ENCODE measurements around the gene GLRA1. TPM values are rescaled to one million over a fixed set of nuclear protein-coding genes. Genes with fewer than 3 reads are reported as not detected.
"Not testable (repeated sequence)": the region's sequence is repeated elsewhere in the genome, so short reads cannot be mapped to it uniquely, and the experiment has no call there.

GLRA1 gene
- total RNA-seq, 1 donor, result not detected

DNA sequence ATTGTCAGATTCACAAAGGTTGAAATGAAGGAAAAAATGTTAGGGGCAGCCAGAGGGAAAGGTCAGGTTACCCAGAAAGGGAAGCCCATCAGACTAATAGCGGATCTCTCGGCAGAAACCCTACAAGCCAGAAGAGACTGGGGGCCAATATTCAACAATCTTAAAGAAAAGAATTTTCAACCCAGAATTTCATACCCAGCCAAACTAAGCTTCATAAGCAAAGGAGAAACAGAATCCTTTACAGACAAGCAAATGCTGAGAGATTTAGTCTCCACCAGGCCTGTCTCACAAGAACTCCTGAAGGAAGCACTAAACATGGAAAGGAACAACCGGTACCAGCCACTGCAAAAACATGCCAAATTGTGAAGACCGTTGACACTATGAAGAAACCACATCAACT, 91.8 kb downstream of the GLRA1 start:
- H3K4me1 ChIP-seq (ENCODE audit: insufficient read depth, low read length); H3K4me3 ChIP-seq (ENCODE audit: low read length); H3K27me3 ChIP-seq (ENCODE audit: insufficient read depth, low read length): not testable (repeated sequence)
- peaks cover 14% of the 10 kb centered on the region for H3K9me3 ChIP-seq (ENCODE audit: low read depth, low read length)

DNA sequence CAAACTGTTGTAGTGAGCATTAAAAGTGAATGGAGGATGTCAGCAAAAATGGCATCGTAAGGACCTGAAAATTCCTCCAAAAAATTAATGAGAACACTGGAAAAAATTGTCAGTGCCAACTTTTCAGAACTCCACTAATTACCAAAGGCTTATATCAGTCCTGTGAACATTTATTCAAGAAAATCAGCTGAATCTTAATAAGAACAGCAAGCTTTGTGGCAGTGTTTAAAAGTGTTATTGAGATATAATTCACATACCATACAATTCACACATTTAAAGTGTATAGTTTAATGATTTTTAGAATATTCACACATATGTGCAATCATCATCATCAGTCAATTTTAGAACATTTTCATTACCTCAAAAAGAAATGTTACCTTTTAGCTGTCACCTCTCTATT, 95.3 kb downstream of the GLRA1 start:
- Histone ChIP-seq H3K9me3 (ENCODE audit: low read depth, low read length) (peaks cover 6% of the 10 kb centered on the region), H3K4me3 (ENCODE audit: low read length) (no peak overlapping the region), H3K27me3 (ENCODE audit: insufficient read depth, low read length) (no peaks in the 10 kb centered on the region)

DNA sequence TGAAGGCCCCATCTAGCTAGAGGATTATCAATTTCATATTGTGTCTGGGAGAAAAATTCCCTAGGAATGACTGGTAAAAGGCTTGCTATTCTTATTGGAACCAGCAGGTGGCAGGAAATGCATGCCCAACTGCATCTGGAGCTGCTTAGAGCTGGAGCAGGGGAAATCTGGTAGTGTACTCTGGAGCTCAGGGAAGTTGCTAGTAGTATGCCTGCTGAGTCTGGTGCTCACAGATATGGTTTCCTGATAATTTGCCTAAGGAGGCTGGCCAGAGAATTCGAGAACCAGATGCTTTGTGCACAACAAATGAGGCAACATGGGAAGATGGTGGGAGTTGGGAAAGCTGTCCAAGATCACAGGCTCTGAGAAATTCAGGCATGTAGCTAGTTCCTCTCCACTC, 99.2 kb downstream of the GLRA1 start:
- Histone ChIP-seq H3K4me1 (ENCODE audit: insufficient read depth, low read length) (no peaks in the 10 kb centered on the region), H3K27me3 (ENCODE audit: insufficient read depth, low read length) (no peaks in the 10 kb centered on the region), H3K9me3 (ENCODE audit: low read depth, low read length) (no peaks in the 10 kb centered on the region), H3K4me3 (ENCODE audit: low read length) (no peak overlapping the region)

More for the DNA sequence above, 95.3 kb downstream of the GLRA1 start:
- no peaks in the 10 kb centered on the region for H3K4me1 ChIP-seq (ENCODE audit: insufficient read depth, low read length)

GRCh38 chr5:151822141-151822540, 102.5 kb downstream of the GLRA1 start:
- Histone ChIP-seq H3K4me3 (ENCODE audit: low read length) (no peak overlapping the region), H3K4me1 (ENCODE audit: insufficient read depth, low read length) (no peaks in the 10 kb centered on the region), H3K27me3 (ENCODE audit: insufficient read depth, low read length) (no peaks in the 10 kb centered on the region), H3K9me3 (ENCODE audit: low read depth, low read length) (no peaks in the 10 kb centered on the region)

DNA sequence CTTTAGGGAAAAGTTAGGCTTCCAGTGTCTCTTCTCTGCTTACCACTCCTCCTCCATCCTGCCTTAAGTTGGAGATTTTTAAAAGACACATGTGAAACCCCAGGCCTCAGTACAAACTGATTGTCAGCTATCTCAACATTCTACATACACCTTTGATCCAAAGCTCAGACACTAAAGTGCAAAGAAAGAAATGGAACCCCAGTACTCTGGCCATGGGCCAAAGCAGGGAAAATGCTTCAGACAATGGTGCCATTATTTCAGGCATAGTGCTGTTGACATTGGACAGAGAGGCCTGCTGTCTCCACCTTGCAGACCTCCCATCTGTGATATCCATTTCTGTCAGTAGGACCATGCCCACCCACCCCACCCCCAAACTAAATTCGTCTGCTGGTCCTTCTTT, 103.7 kb downstream of the GLRA1 start:
- Histone ChIP-seq H3K9me3 (ENCODE audit: low read depth, low read length) (no peaks in the 10 kb centered on the region), H3K27me3 (ENCODE audit: insufficient read depth, low read length) (no peaks in the 10 kb centered on the region), H3K4me3 (ENCODE audit: low read length) (no peak overlapping the region), H3K4me1 (ENCODE audit: insufficient read depth, low read length) (no peaks in the 10 kb centered on the region)

GRCh38 chr5:151820271-151820670, 104.4 kb downstream of the GLRA1 start:
- Histone ChIP-seq H3K9me3 (ENCODE audit: low read depth, low read length) (no peaks in the 10 kb centered on the region), H3K4me3 (ENCODE audit: low read length) (no peak overlapping the region), H3K4me1 (ENCODE audit: insufficient read depth, low read length) (no peaks in the 10 kb centered on the region), H3K27me3 (ENCODE audit: insufficient read depth, low read length) (no peaks in the 10 kb centered on the region)

GRCh38 chr5:151819830-151820229, 104.8 kb downstream of the GLRA1 start:
- Histone ChIP-seq H3K4me1 (ENCODE audit: insufficient read depth, low read length) (no peaks in the 10 kb centered on the region), H3K4me3 (ENCODE audit: low read length) (no peak overlapping the region), H3K9me3 (ENCODE audit: low read depth, low read length) (no peaks in the 10 kb centered on the region), H3K27me3 (ENCODE audit: insufficient read depth, low read length) (no peaks in the 10 kb centered on the region)

DNA sequence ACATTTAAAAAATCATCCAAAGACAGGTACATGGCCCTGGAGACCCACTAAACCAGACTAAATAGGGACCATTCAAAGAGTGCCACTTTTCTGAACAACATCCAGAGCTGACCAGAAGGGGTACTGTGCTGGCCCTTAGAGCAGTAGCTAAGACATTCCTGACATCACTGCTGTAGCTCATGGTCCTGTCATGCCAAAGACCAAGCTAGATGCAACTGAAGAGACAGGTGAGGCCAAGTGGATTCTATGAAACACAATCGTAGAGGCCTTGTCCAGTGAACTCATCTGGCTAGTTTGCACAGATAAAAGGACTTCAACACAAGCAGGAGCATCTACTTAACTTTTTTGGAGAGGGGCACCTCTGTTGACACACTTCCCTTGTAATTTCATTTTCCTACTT, 109.6 kb downstream of the GLRA1 start:
- Histone ChIP-seq H3K4me1 (ENCODE audit: insufficient read depth, low read length) (no peaks in the 10 kb centered on the region), H3K9me3 (ENCODE audit: low read depth, low read length) (no peaks in the 10 kb centered on the region), H3K4me3 (ENCODE audit: low read length) (no peak overlapping the region), H3K27me3 (ENCODE audit: insufficient read depth, low read length) (no peaks in the 10 kb centered on the region)

DNA sequence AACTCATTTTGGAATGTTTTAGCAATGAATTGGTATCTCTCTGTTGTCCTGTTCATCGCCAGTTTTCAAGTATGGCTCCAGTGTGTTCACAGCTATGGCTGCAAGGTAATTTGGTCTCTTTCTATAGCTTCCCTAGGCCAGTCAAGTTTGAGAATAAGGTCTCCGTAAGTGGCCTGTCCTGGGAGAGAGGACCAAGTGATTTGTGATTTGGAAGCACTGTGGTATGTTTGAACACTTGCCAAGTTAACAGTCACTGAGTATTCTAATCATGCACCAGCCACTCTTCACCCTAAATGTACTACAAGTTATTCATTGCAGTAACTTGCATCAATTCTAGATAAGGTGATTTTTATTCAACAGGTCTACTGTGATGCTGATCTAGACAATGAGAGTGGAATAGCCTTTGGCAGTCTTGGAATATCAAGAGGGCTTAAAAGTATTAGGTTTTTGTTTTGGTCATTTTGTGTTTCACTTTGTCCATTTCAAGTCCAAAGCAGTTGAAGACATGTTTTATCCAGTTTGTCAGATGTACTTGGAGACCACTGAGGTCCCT, 111.8 kb downstream of the GLRA1 start:
- Histone ChIP-seq H3K9me3 (ENCODE audit: low read depth, low read length) (no peaks in the 10 kb centered on the region), H3K4me3 (ENCODE audit: low read length) (no peak overlapping the region), H3K4me1 (ENCODE audit: insufficient read depth, low read length) (no peaks in the 10 kb centered on the region), H3K27me3 (ENCODE audit: insufficient read depth, low read length) (no peaks in the 10 kb centered on the region)

DNA sequence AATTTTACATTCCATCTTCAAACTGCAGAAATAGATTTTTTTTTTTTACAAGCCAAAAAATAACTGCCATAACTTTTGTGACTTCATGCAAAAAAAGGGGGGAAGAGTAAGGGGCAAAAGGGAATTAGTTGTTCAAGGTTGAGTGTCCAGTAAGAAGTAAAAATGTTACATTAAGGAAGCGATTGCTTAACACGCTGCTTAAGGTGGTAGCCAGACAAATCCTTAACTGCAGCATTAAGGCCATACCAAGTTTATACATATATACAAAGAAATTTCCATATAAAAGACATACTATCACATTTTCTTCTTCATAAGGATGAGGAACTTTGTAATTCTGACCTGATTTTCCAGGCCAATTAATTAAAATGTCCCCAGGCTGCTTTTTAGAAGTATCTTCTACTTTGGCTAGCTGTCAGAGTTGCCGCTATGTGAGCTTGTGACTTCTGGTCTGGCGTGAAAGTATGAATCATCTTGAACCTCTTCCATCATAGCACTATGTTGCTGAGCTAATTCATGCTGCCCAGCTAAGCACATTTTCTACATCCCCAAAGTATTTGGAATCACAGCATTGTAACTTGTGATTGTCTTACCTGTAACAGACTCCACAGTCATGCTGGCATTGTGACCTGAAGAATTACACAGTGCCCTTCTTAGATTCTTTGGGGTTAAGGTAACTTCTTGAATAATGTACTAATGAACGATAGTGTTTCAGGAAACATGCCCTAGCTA, 112.9 kb downstream of the GLRA1 start:
- Histone ChIP-seq H3K27me3 (ENCODE audit: insufficient read depth, low read length) (no peaks in the 10 kb centered on the region), H3K4me3 (ENCODE audit: low read length) (no peak overlapping the region), H3K4me1 (ENCODE audit: insufficient read depth, low read length) (no peaks in the 10 kb centered on the region), H3K9me3 (ENCODE audit: low read depth, low read length) (no peaks in the 10 kb centered on the region)

DNA sequence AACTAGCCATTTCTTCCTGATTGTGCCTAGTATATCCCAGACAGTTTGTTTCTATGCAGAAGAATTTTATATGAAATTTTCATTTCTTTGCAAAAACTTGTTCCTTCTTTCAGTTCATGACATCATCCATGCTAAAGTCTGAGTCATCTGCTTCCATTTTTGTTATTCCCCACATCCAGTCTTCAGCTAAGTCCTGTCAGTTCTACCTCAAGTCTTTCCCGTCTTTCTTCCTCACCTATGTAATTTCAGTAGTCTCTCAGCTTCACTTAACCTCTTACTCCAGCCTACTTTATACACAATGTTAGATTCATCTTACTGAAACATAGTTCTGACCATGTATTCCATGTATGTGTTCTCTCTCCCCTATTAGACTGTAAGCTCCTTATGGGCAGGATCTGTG, 113.8 kb downstream of the GLRA1 start:
- H3K4me1 ChIP-seq (ENCODE audit: insufficient read depth, low read length), result no peaks in the 10 kb centered on the region
- H3K4me3 ChIP-seq (ENCODE audit: low read length), result no peak overlapping the region
- no peaks in the 10 kb centered on the region for H3K9me3 ChIP-seq (ENCODE audit: low read depth, low read length)
- no peaks in the 10 kb centered on the region for H3K27me3 ChIP-seq (ENCODE audit: insufficient read depth, low read length)

- H3K4me3 ChIP-seq (ENCODE audit: low read length), result no peak overlapping the region
- H3K27me3 ChIP-seq (ENCODE audit: insufficient read depth, low read length), result no peaks in the 10 kb centered on the region
- no peaks in the 10 kb centered on the region for H3K4me1 ChIP-seq (ENCODE audit: insufficient read depth, low read length)
- H3K9me3 ChIP-seq (ENCODE audit: low read depth, low read length), result no peaks in the 10 kb centered on the region
These were observed 114.2 kb downstream of the GLRA1 start for GRCh38 chr5:151810449-151810848.

- no peaks in the 10 kb centered on the region for H3K9me3 ChIP-seq (ENCODE audit: low read depth, low read length)
- H3K4me3 ChIP-seq (ENCODE audit: low read length), result no peak overlapping the region
- H3K27me3 ChIP-seq (ENCODE audit: insufficient read depth, low read length), result no peaks in the 10 kb centered on the region
- no peaks in the 10 kb centered on the region for H3K4me1 ChIP-seq (ENCODE audit: insufficient read depth, low read length)
These were observed 116.0 kb downstream of the GLRA1 start for GRCh38 chr5:151808451-151809169.

DNA sequence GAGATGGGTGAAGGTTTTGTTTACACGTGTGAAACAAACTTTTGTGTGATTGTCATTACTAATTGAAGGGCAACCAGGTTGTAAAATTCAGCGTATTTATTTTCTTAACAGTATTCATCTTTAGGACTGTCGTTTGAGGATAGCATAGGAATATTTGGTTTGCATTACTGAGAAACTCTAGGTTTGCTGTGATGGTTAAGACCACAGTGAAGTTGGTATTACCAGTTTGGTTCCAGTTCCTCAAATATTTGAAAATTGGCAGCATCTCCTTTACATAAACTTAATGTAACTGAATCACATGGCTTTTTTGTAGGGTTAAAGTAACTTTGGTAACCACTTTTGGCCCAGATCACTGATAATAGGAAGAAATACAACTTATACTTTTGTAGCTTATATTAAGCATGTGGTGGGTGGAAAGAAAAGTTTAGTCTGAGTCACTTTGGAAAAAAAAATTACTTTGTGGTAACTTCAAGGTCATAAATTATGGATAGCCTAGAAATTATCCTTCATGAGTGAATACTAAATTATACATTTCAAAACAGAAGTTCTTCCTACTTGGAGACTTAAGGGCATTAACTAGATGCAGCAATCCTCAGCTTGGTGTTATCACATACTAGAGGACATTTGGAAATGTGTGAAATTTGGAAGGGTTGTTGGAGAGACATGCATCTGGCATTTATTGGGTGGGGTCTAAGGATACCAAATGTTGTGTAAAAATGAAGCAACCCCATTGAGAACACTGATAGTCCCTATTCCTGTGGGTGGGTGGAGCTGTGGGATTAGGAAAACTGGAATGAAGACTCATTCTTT, 119.0 kb downstream of the GLRA1 start:
- no peaks in the 10 kb centered on the region for H3K9me3 ChIP-seq (ENCODE audit: low read depth, low read length)
- no peaks in the 10 kb centered on the region for H3K4me1 ChIP-seq (ENCODE audit: insufficient read depth, low read length)
- H3K27me3 ChIP-seq (ENCODE audit: insufficient read depth, low read length), result no peaks in the 10 kb centered on the region
- H3K4me3 ChIP-seq (ENCODE audit: low read length), result no peak overlapping the region

DNA sequence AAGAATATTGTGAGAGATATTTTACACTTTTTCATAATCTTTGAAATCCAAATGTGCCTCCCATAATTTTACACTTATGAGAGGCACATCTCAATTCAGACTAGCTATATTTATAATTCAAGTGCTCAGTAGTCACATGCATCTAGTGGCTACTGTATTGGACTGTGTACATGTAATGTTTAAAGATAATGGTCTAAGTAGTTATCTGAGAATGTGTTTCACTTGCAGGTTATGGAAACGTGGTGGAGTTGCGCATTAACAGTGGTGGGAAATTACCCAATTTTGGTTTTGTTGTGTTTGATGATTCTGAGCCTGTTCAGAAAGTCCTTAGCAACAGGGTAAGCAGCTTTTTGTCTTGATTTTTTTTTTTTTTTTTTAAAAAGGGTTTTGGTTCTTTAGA, 124.1 kb downstream of the GLRA1 start:
- no peak overlapping the region for H3K4me3 ChIP-seq (ENCODE audit: low read length)
- H3K4me1 ChIP-seq (ENCODE audit: insufficient read depth, low read length), result no peaks in the 10 kb centered on the region
- no peaks in the 10 kb centered on the region for H3K9me3 ChIP-seq (ENCODE audit: low read depth, low read length)
- no peaks in the 10 kb centered on the region for H3K27me3 ChIP-seq (ENCODE audit: insufficient read depth, low read length)

Data from mononuclear cell (primary cell).